ENCODE results near the gene MRPL43.

- TF ChIP-seq POLR2AphosphoS5 (IDR thresholded peaks at IDR 0.05; ENCODE audit: low read depth, low read length) (no peak), EZH2 (IDR thresholded peaks at IDR 0.05) (no peak), POLR2A (IDR thresholded peaks at IDR 0.05; ENCODE audit: borderline replicate concordance, extremely low read depth, insufficient read depth, insufficient read length) (no peak), MAX (IDR thresholded peaks at IDR 0.05) (no peak), RAD21 (IDR thresholded peaks at IDR 0.05; ENCODE audit: low read depth) (no peak)
- TF ChIP-seq, protein P1, sequence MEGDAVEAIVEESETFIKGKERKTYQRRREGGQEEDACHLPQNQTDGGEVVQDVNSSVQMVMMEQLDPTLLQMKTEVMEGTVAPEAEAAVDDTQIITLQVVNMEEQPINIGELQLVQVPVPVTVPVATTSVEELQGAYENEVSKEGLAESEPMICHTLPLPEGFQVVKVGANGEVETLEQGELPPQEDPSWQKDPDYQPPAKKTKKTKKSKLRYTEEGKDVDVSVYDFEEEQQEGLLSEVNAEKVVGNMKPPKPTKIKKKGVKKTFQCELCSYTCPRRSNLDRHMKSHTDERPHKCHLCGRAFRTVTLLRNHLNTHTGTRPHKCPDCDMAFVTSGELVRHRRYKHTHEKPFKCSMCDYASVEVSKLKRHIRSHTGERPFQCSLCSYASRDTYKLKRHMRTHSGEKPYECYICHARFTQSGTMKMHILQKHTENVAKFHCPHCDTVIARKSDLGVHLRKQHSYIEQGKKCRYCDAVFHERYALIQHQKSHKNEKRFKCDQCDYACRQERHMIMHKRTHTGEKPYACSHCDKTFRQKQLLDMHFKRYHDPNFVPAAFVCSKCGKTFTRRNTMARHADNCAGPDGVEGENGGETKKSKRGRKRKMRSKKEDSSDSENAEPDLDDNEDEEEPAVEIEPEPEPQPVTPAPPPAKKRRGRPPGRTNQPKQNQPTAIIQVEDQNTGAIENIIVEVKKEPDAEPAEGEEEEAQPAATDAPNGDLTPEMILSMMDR (IDR thresholded peaks at IDR 0.05 in 2 of 3, conservative IDR thresholded peaks at IDR 0.05 in 1 of 3; ENCODE audit: borderline replicate concordance in 1 of 3, insufficient read depth in 1 of 3, low read depth in 2 of 3, low read length in 2 of 3): no peak
Measured at GRCh38 chr10:101003639-101004206, 16.4 kb upstream of the MRPL43 start.

Measured in HCT116 (cell line).